ENCODE data around the gene PI4KA. TPM values are rescaled to one million over a fixed set of nuclear protein-coding genes. Genes with fewer than 3 reads are reported as not detected.

PI4KA gene
- total and polyA plus RNA-seq, 2 experiments from 2014 or later, result 17.1 to 38.1 TPM

- Histone ChIP-seq H2AFZ (no peak overlapping the region), H4K20me1 (replicated peaks; ENCODE audit: insufficient read depth) (0 out of 2 replicates have a peak, but pooled peaks cover 6% of the 10 kb centered on the region), H3K27me3 (ENCODE audit: insufficient read depth) (no peaks in the 10 kb centered on the region), H3K36me3 (ENCODE audit: insufficient read depth) (no peaks in the 10 kb centered on the region), H3K9me2 (ENCODE audit: insufficient read depth) (no peaks in the 10 kb centered on the region), H3F3A (replicated peaks; ENCODE audit: low read depth) (no peaks in the 10 kb centered on the region), H3K4me1 (ENCODE audit: insufficient read depth) (no peaks in the 10 kb centered on the region), H3K27ac (ENCODE audit: low read depth) (no peak overlapping the region), H3K4me2 (no peak overlapping the region), H3K4me3 (no peak overlapping the region), H3K79me2 (replicated peaks; ENCODE audit: insufficient read depth) (no peaks in the 10 kb centered on the region)
- ATAC-seq (no peak), DNase-seq (ENCODE audit: low spot score) (no peak)
- Mint-ChIP-seq H3K27me3 (ENCODE audit: insufficient read depth, low read depth, poor library complexity) (peaks cover 4% of the 10 kb centered on the region), H3K4me3 (no peak overlapping the region), H3K36me3 (ENCODE audit: low read depth) (no peaks in the 10 kb centered on the region; the same call in 2 of the 3 replicates), H3K9me3 (no peaks in the 10 kb centered on the region), H3K4me1 (no peaks in the 10 kb centered on the region), H3K27ac (no peak overlapping the region)
- TF ChIP-seq NANOG (IDR thresholded peaks at IDR 0.05; ENCODE audit: borderline replicate concordance) (no peak), CREB1 (CRISPR knock-in tag; IDR thresholded peaks at IDR 0.05; ENCODE audit: low read depth) (no peak)
- TF ChIP-seq, protein P1, sequence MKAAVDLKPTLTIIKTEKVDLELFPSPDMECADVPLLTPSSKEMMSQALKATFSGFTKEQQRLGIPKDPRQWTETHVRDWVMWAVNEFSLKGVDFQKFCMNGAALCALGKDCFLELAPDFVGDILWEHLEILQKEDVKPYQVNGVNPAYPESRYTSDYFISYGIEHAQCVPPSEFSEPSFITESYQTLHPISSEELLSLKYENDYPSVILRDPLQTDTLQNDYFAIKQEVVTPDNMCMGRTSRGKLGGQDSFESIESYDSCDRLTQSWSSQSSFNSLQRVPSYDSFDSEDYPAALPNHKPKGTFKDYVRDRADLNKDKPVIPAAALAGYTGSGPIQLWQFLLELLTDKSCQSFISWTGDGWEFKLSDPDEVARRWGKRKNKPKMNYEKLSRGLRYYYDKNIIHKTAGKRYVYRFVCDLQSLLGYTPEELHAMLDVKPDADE (IDR thresholded peaks at IDR 0.05), result no peak
Measured at GRCh38 chr22:20792966-20793728, 65.5 kb downstream of the PI4KA start.

GRCh38 chr22:20792221-20792965, 66.2 kb downstream of the PI4KA start:
- Histone ChIP-seq H3K27me3 (ENCODE audit: insufficient read depth) (no peaks in the 10 kb centered on the region), H3K9me2 (ENCODE audit: insufficient read depth) (no peaks in the 10 kb centered on the region), H4K20me1 (replicated peaks; ENCODE audit: insufficient read depth) (0 out of 2 replicates have a peak, but pooled peaks cover 6% of the 10 kb centered on the region), H3K4me1 (ENCODE audit: insufficient read depth) (no peaks in the 10 kb centered on the region), H3K27ac (ENCODE audit: low read depth) (no peak overlapping the region), H3F3A (replicated peaks; ENCODE audit: low read depth) (no peaks in the 10 kb centered on the region), H3K4me2 (no peak overlapping the region), H2AFZ (no peak overlapping the region), H3K4me3 (no peak overlapping the region), H3K36me3 (ENCODE audit: insufficient read depth) (no peaks in the 10 kb centered on the region), H3K79me2 (replicated peaks; ENCODE audit: insufficient read depth) (no peaks in the 10 kb centered on the region)
- no peaks in the 10 kb centered on the region for H3K4me1 Mint-ChIP-seq
- H3K4me3 Mint-ChIP-seq, result no peak overlapping the region
- no peak for ATAC-seq
- no peak overlapping the region for H3K27ac Mint-ChIP-seq
- H3K36me3 Mint-ChIP-seq (ENCODE audit: low read depth), result no peaks in the 10 kb centered on the region; the same call in 2 of the 3 replicates
- no peak for DNase-seq (ENCODE audit: low spot score)
- H3K9me3 Mint-ChIP-seq, result no peaks in the 10 kb centered on the region
- TF ChIP-seq, protein P1 (IDR thresholded peaks at IDR 0.05), result no peak
- peaks cover 4% of the 10 kb centered on the region for H3K27me3 Mint-ChIP-seq (ENCODE audit: insufficient read depth, low read depth, poor library complexity)

DNA sequence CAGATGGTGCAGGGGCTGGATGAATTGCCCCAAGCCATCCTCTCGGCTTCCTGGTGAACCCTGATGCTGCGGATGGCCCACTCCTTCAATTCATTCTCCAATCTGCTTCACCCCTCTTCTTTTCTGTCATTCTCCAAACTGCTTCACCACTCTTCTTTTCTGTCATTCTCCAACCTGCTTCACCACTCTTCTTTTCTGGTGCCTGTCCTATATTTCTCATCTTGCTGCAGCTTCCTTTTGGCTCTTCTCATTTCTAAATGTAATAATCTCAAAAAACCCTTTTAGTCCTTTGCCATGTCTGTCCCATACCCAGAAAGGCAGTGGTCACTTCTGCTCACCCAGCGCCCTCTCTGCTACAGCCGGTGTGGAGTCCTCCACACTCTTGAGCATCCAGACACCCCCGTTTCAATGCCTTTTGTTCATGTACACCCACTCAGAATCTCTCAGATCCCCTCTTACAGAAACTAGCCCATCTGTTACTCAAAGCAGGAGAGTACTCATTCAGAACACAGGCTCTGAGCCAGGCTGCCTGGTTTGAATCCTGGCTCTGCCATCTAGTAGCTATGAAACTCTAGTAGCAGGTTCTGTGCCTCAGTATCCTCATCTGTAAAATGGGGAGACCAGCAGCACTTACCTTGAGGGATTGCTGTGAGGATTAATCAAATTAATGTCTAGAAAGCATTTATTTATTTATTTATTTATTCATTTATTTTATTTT, 69.8 kb downstream of the PI4KA start:
- ATAC-seq (no peak), DNase-seq (ENCODE audit: low spot score) (no peak)
- peaks cover 3% of the 10 kb centered on the region for H3K4me1 ChIP-seq (ENCODE audit: insufficient read depth)
- H3K79me2 ChIP-seq (replicated peaks; ENCODE audit: insufficient read depth), result no peaks in the 10 kb centered on the region
- no peaks in the 10 kb centered on the region; the same call in 2 of the 3 replicates for H3K36me3 Mint-ChIP-seq (ENCODE audit: low read depth)
- no peak overlapping the region for H3K4me3 ChIP-seq
- H3K36me3 ChIP-seq (ENCODE audit: insufficient read depth), result no peaks in the 10 kb centered on the region
- H3F3A ChIP-seq (replicated peaks; ENCODE audit: low read depth), result no peaks in the 10 kb centered on the region
- peaks cover 10% of the 10 kb centered on the region for H3K4me1 Mint-ChIP-seq
- H3K4me3 Mint-ChIP-seq, result no peak overlapping the region
- peaks cover 7% of the 10 kb centered on the region for H3K27me3 Mint-ChIP-seq (ENCODE audit: insufficient read depth, low read depth, poor library complexity)
- no peaks in the 10 kb centered on the region; the same call in 1 of the 2 replicates for H4K20me1 ChIP-seq (replicated peaks; ENCODE audit: insufficient read depth)
- no peaks in the 10 kb centered on the region for H3K9me3 Mint-ChIP-seq
- H2AFZ ChIP-seq, result no peak overlapping the region
- H3K27ac Mint-ChIP-seq, result no peak overlapping the region
- H3K9me2 ChIP-seq (ENCODE audit: insufficient read depth), result no peaks in the 10 kb centered on the region
- H3K27ac ChIP-seq (ENCODE audit: low read depth), result no peak overlapping the region
- no peak overlapping the region for H3K4me2 ChIP-seq
- no peaks in the 10 kb centered on the region for H3K27me3 ChIP-seq (ENCODE audit: insufficient read depth)
- no peak for TF ChIP-seq ZNF331 (CRISPR knock-in tag; IDR thresholded peaks at IDR 0.05; ENCODE audit: low read depth)
- TF ChIP-seq EZH2 (IDR thresholded peaks at IDR 0.05; ENCODE audit: low read depth, unreplicated experiment), result no peak
- no peak for TF ChIP-seq EZH2phosphoT487 (IDR thresholded peaks at IDR 0.05; ENCODE audit: unreplicated experiment)
- no peak for TF ChIP-seq NANOG (IDR thresholded peaks at IDR 0.05; ENCODE audit: borderline replicate concordance)
- TF ChIP-seq ZNF114 (CRISPR knock-in tag; IDR thresholded peaks at IDR 0.05), result no peak
- TF ChIP-seq, protein P1 (IDR thresholded peaks at IDR 0.05), result no peak
- TF ChIP-seq POLR2AphosphoS5 (IDR thresholded peaks at IDR 0.05; ENCODE audit: low read depth), result no peak
